Measurements from ENCODE around the gene ZC3HAV1. TPM values are rescaled to one million over a fixed set of nuclear protein-coding genes. Genes with fewer than 3 reads are reported as not detected.

Gene ZC3HAV1
- total and polyA plus RNA-seq, 9 of the 15 experiments (the other 6 are each of a cell fraction or from before 2014, with no cell fraction given), result 11.9 to 40.5 (median 23.9) TPM

GRCh38 chr7:139044813-139045794, 64.4 kb downstream of the ZC3HAV1 start (continued):
- TF ChIP-seq YY1 (IDR thresholded peaks at IDR 0.05; ENCODE audit: borderline replicate concordance in 1 of 3, control insufficient read depth in 1 of 3, extremely low read depth in 1 of 3, insufficient read depth in 3 of 3, insufficient read length in 1 of 3, insufficient replicate concordance in 2 of 3, low read depth in 1 of 3, low read length in 2 of 3) (no peak), ZNF695 (CRISPR knock-in tag; IDR thresholded peaks at IDR 0.05) (no peak), FOXP1 (CRISPR knock-in tag; IDR thresholded peaks at IDR 0.05) (no peak), SLC30A9 (CRISPR knock-in tag; IDR thresholded peaks at IDR 0.05) (no peak), MECOM (CRISPR knock-in tag; IDR thresholded peaks at IDR 0.05) (no peak), L3MBTL2 (IDR thresholded peaks at IDR 0.05) (peak; percentile 28; the same call in 1 of the 2 replicates), BCLAF1 (IDR thresholded peaks at IDR 0.05; ENCODE audit: borderline replicate concordance in 1 of 2, control insufficient read depth in 1 of 2, low read depth in 2 of 2, low read length in 1 of 2) (0 out of 4 replicates have a peak, but pooled peaks of 1 of the 2 experiments have one; percentile 34), ZFP1 (CRISPR knock-in tag; IDR thresholded peaks at IDR 0.05) (0 out of 2 replicates have a peak, but pooled peaks have one; percentile 30), MAFF (IDR thresholded peaks at IDR 0.05; ENCODE audit: low read length) (0 out of 2 replicates have a peak, but pooled peaks have one; percentile 18), SMAD2 (IDR thresholded peaks at IDR 0.05; ENCODE audit: low read depth, low read length) (no peak), CC2D1A (IDR thresholded peaks at IDR 0.05) (peak; percentile 13; the same call in 1 of the 2 replicates), BACH1 (tag; IDR thresholded peaks at IDR 0.05) (peak; percentile 29; the same call in 1 of the 2 replicates), DPF2 (IDR thresholded peaks at IDR 0.05) (peak; percentile 28; the same call in 1 of the 2 replicates), LEF1 (IDR thresholded peaks at IDR 0.05) (peak; percentile 17; the same call in 1 of the 2 replicates), SPI1 (IDR thresholded peaks at IDR 0.05; ENCODE audit: borderline replicate concordance, low read depth, low read length) (peak; percentile 22; the same call in 1 of the 2 replicates), JUND (IDR thresholded peaks at IDR 0.05; ENCODE audit: borderline replicate concordance, low read depth, low read length) (0 out of 2 replicates have a peak, but pooled peaks have one; percentile 18), JUND (tag; IDR thresholded peaks at IDR 0.05; ENCODE audit: borderline replicate concordance, low read depth, low read length) (no peak), ZNF512 (tag; IDR thresholded peaks at IDR 0.05) (0 out of 2 replicates have a peak, but pooled peaks have one; percentile 39), MED1 (CRISPR knock-in tag; IDR thresholded peaks at IDR 0.05; ENCODE audit: borderline replicate concordance) (no peak), TEAD1 (CRISPR knock-in tag; IDR thresholded peaks at IDR 0.05) (peak in 1 of 2 experiments; percentile 13; a peak in 1 of 4 replicates), SMAD3 (CRISPR knock-in tag; conservative IDR thresholded peaks at IDR 0.05) (no peak), ETV1 (tag; conservative IDR thresholded peaks at IDR 0.05; ENCODE audit: low read depth) (0 out of 2 replicates have a peak, but pooled peaks have one; percentile 10)

All from K562 (cell line).